Measurements from ENCODE around the gene BMP2K. TPM values are rescaled to one million over a fixed set of nuclear protein-coding genes. Genes with fewer than 3 reads are reported as not detected.

The BMP2K gene
- total RNA-seq, 6 experiments from 2014 or later: 32.3 to 53.5 (median 43.0) TPM

GRCh38 chr4:78756776-78757175, 19.4 kb upstream of the BMP2K start:
- H3K27ac Mint-ChIP-seq: no peak overlapping the region
- H3K36me3 Mint-ChIP-seq (ENCODE audit: low read depth): no peaks in the 10 kb centered on the region
- 0 out of 2 replicates have a peak, but pooled peaks cover 2% of the 10 kb centered on the region for H3K27me3 Mint-ChIP-seq (ENCODE audit: insufficient read depth)
- no peak for DNase-seq
- H3K4me1 Mint-ChIP-seq (ENCODE audit: low read depth): no peaks in the 10 kb centered on the region
- TF ChIP-seq CTCF (IDR thresholded peaks at IDR 0.05): no peak
- H3K9me3 Mint-ChIP-seq: no peaks in the 10 kb centered on the region
- no peak overlapping the region for H3K4me3 Mint-ChIP-seq

GRCh38 chr4:78757574-78757973, 18.6 kb upstream of the BMP2K start:
- H3K4me1 Mint-ChIP-seq (ENCODE audit: low read depth): no peaks in the 10 kb centered on the region
- H3K27me3 Mint-ChIP-seq (ENCODE audit: insufficient read depth): 0 out of 2 replicates have a peak, but pooled peaks cover 2% of the 10 kb centered on the region
- no peak overlapping the region for H3K4me3 Mint-ChIP-seq
- TF ChIP-seq CTCF (IDR thresholded peaks at IDR 0.05): no peak
- DNase-seq: no peak
- H3K27ac Mint-ChIP-seq: no peak overlapping the region
- no peaks in the 10 kb centered on the region for H3K36me3 Mint-ChIP-seq (ENCODE audit: low read depth)
- H3K9me3 Mint-ChIP-seq: no peaks in the 10 kb centered on the region

- Mint-ChIP-seq H3K9me3 (no peaks in the 10 kb centered on the region), H3K36me3 (ENCODE audit: low read depth) (no peaks in the 10 kb centered on the region), H3K27ac (no peak overlapping the region), H3K4me3 (no peak overlapping the region), H3K4me1 (ENCODE audit: low read depth) (no peaks in the 10 kb centered on the region), H3K27me3 (ENCODE audit: insufficient read depth) (0 out of 2 replicates have a peak, but pooled peaks cover 2% of the 10 kb centered on the region)
- no peak for TF ChIP-seq CTCF (IDR thresholded peaks at IDR 0.05)
- no peak for DNase-seq
Observed at GRCh38 chr4:78758085-78758484, 18.1 kb upstream of the BMP2K start.

GRCh38 chr4:78762529-78762928, 13.6 kb upstream of the BMP2K start:
- H3K9me3 Mint-ChIP-seq: no peaks in the 10 kb centered on the region
- TF ChIP-seq CTCF (IDR thresholded peaks at IDR 0.05): no peak
- H3K27me3 Mint-ChIP-seq (ENCODE audit: insufficient read depth): no peaks in the 10 kb centered on the region
- H3K27ac Mint-ChIP-seq: no peak overlapping the region
- no peaks in the 10 kb centered on the region for H3K36me3 Mint-ChIP-seq (ENCODE audit: low read depth)
- H3K4me1 Mint-ChIP-seq (ENCODE audit: low read depth): peaks cover 15% of the 10 kb centered on the region; the same call in 1 of the 2 replicates
- no peak for DNase-seq
- no peak overlapping the region for H3K4me3 Mint-ChIP-seq

- no peaks in the 10 kb centered on the region for H3K9me3 Mint-ChIP-seq
- H3K4me1 Mint-ChIP-seq (ENCODE audit: low read depth): peaks cover 22% of the 10 kb centered on the region
- no peak for DNase-seq
- H3K36me3 Mint-ChIP-seq (ENCODE audit: low read depth): no peaks in the 10 kb centered on the region
- no peak overlapping the region for H3K4me3 Mint-ChIP-seq
- no peaks in the 10 kb centered on the region for H3K27me3 Mint-ChIP-seq (ENCODE audit: insufficient read depth)
- no peak overlapping the region for H3K27ac Mint-ChIP-seq
- no peak for TF ChIP-seq CTCF (IDR thresholded peaks at IDR 0.05)
Observed at GRCh38 chr4:78763251-78763650, 12.9 kb upstream of the BMP2K start.

All from HFFc6 (cell line).